Measurements from ENCODE around the gene SKAP2. TPM values are rescaled to one million over a fixed set of nuclear protein-coding genes. Genes with fewer than 3 reads are reported as not detected.

SKAP2 gene
- total RNA-seq, 4 donors from 2014 or later = 54.3 to 83.1 (median 76.1) TPM

GRCh38 chr7:26853788-26854393 lies 10.5 kb downstream of the SKAP2 start:
- no peaks in the 10 kb centered on the region for H3K27me3 ChIP-seq
- no peak for TF ChIP-seq POLR2A (IDR thresholded peaks at IDR 0.05)
- TF ChIP-seq POLR2AphosphoS5 (IDR thresholded peaks at IDR 0.05) = peak; percentile 19
- no peak for TF ChIP-seq EP300 (IDR thresholded peaks at IDR 0.05)
- TF ChIP-seq CTCF (IDR thresholded peaks at IDR 0.05) = peak; percentile 34 to 77 (median 70)
- no peaks in the 10 kb centered on the region for H3K36me3 ChIP-seq
- peak overlapping the region in 2 of 4 donors; percentile 81 for H3K27ac ChIP-seq
- H3K4me1 ChIP-seq = peaks cover 0 to 45% (median 4%) of the 10 kb centered on the region in 3 donors
- H3K9me3 ChIP-seq = no peaks in the 10 kb centered on the region
- 3 to 10% methylated on average over 4 of the region's 4 CpGs for WGBS, 2 donors (ENCODE audit: low coverage in 1 of 2)
- no peak overlapping the region for H3K4me3 ChIP-seq
- ATAC-seq = peak; percentile 69

- H3K27ac ChIP-seq = no peak overlapping the region
- WGBS, 2 donors (ENCODE audit: low coverage in 1 of 2) = 93% methylated on average over 2 to 8 of the region's 8 CpGs
- H3K9me3 ChIP-seq = no peaks in the 10 kb centered on the region
- ATAC-seq = no peak
- no peaks in the 10 kb centered on the region for H3K36me3 ChIP-seq
- peaks cover 0 to 22% (median 3%) of the 10 kb centered on the region in 3 donors for H3K4me1 ChIP-seq
- H3K27me3 ChIP-seq = no peaks in the 10 kb centered on the region
- H3K4me3 ChIP-seq = no peak overlapping the region
- TF ChIP-seq EP300 (IDR thresholded peaks at IDR 0.05) (no peak), CTCF (IDR thresholded peaks at IDR 0.05) (no peak), POLR2AphosphoS5 (IDR thresholded peaks at IDR 0.05) (no peak)
Observed at GRCh38 chr7:26850193-26850651, 14.2 kb downstream of the SKAP2 start.

- no peak for TF ChIP-seq EP300 (IDR thresholded peaks at IDR 0.05)
- no peak for TF ChIP-seq POLR2AphosphoS5 (IDR thresholded peaks at IDR 0.05)
- TF ChIP-seq CTCF (IDR thresholded peaks at IDR 0.05) = no peak
- no peak for TF ChIP-seq POLR2A (IDR thresholded peaks at IDR 0.05)
- H3K4me3 ChIP-seq = no peak overlapping the region
Observed at GRCh38 chr7:26843705-26844104, 20.7 kb downstream of the SKAP2 start.

GRCh38 chr7:26842897-26843296 lies 21.5 kb downstream of the SKAP2 start:
- no peaks in the 10 kb centered on the region for H3K27me3 ChIP-seq
- no peak overlapping the region for H3K4me3 ChIP-seq
- no peak for ATAC-seq
- H3K27ac ChIP-seq = no peak overlapping the region
- TF ChIP-seq CTCF (IDR thresholded peaks at IDR 0.05) (no peak), POLR2A (IDR thresholded peaks at IDR 0.05) (no peak), POLR2AphosphoS5 (IDR thresholded peaks at IDR 0.05) (no peak), EP300 (IDR thresholded peaks at IDR 0.05) (no peak)
- WGBS, 2 donors (ENCODE audit: low coverage in 1 of 2) = 55 to 75% methylated on average over 2 of the region's 2 CpGs
- H3K4me1 ChIP-seq = no peaks in the 10 kb centered on the region
- H3K36me3 ChIP-seq = peaks cover 0 to 10% of the 10 kb centered on the region in 2 donors
- no peaks in the 10 kb centered on the region for H3K9me3 ChIP-seq

More at GRCh38 chr7:26843705-26844104, 20.7 kb downstream of the SKAP2 start:
- H3K27me3 ChIP-seq = no peaks in the 10 kb centered on the region
- H3K27ac ChIP-seq = no peak overlapping the region
- 57 to 76% methylated on average over 4 of the region's 4 CpGs for WGBS, 2 donors (ENCODE audit: low coverage in 1 of 2)
- no peak for ATAC-seq
- peaks cover 0 to 10% of the 10 kb centered on the region in 2 donors for H3K36me3 ChIP-seq
- no peaks in the 10 kb centered on the region for H3K4me1 ChIP-seq
- no peaks in the 10 kb centered on the region for H3K9me3 ChIP-seq
